ENCODE data around the gene FAM107B. TPM values are rescaled to one million over a fixed set of nuclear protein-coding genes. Genes with fewer than 3 reads are reported as not detected.

Gene FAM107B
- total and polyA plus RNA-seq, 7 donors, result 12.8 to 111 (median 15.0) TPM

DNA sequence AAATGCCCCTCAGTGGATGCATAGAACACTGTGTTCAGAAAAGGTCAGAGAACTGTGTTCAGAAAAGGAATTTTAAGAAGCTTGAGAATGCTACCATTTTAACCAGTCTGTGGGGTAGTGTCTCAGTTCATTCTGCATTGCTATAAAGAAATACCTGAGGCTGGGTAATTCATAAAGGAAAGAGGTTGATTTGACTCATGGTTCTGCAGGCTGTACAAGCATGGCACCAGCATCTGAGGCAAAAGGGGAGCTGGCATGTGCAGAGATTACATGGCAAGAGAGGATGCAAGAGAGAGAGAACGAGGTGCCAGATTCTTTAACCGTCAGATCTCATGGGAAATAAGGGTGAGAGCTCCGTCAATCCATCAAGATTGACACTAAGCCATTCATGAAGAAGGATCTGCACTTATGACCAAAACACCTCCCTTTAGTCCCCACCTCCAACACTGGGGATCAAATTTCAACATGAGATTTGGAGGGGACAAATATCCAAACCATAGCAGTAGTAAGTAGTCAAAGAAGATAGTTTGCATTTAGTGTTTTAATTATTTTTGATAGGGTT, 119.8 kb downstream of the FAM107B start:
- Histone ChIP-seq H3K27ac (no peak overlapping the region), H3K9me3 (no peaks in the 10 kb centered on the region), H3K4me3 (no peak overlapping the region), H3K27me3 (no peaks in the 10 kb centered on the region), H3K4me1 (peaks cover 0 to 40% (median 28%) of the 10 kb centered on the region in 4 donors), H3K36me3 (no peaks in the 10 kb centered on the region)
- TF ChIP-seq EP300 (IDR thresholded peaks at IDR 0.05) (no peak), POLR2AphosphoS5 (IDR thresholded peaks at IDR 0.05) (no peak), POLR2A (IDR thresholded peaks at IDR 0.05) (no peak)
- TF ChIP-seq, protein P1, sequence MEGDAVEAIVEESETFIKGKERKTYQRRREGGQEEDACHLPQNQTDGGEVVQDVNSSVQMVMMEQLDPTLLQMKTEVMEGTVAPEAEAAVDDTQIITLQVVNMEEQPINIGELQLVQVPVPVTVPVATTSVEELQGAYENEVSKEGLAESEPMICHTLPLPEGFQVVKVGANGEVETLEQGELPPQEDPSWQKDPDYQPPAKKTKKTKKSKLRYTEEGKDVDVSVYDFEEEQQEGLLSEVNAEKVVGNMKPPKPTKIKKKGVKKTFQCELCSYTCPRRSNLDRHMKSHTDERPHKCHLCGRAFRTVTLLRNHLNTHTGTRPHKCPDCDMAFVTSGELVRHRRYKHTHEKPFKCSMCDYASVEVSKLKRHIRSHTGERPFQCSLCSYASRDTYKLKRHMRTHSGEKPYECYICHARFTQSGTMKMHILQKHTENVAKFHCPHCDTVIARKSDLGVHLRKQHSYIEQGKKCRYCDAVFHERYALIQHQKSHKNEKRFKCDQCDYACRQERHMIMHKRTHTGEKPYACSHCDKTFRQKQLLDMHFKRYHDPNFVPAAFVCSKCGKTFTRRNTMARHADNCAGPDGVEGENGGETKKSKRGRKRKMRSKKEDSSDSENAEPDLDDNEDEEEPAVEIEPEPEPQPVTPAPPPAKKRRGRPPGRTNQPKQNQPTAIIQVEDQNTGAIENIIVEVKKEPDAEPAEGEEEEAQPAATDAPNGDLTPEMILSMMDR (IDR thresholded peaks at IDR 0.05), result no peak
- DNase-seq, result no peak
- intact Hi-C loops (cut with DNase I), result no loop called here
- 89 to 94% methylated on average over 3 of the region's 3 CpGs for WGBS, 2 donors

DNA sequence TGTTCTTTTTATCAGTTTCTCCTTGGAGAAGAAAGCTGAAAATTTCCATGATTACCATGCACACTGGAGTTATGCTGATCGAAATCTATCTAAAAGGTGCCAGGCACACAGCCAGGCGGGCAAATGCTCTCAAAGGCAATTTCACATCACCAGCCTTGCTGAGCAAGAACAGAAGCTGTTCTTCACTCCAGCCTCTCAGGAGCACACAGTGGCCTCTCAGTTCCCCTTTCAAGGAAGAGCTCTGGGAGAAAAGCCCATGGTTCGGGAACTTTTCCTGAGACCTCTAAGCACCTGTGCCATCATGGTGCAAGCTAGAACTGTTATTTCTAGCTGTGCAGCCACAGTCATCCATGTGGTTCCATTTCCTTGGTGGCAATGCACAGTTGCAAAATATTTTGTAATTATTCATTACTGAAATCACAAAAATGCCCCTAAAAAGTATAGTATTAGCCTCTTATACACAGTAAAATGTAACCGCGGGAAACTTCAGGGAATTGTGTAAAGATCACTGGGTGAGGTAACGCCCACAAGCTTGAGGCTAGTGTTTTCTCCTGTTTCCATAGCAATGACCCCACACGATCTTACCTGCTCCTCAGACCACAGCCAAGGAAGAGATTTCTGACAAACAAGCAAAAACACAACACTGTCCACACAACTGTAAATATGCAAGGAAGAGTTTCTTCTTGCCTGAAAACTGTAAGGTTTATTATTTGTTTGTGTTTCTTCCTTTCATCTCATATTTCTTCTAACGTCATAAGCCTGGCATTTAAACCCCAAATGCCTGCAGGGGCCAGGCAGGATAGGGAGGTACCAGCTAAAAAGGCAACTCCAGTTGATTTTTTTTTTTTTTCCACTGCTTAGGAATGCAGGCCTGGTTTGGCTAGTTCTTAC, 121.2 kb downstream of the FAM107B start:
- Histone ChIP-seq H3K4me3 (no peak overlapping the region), H3K27ac (peak overlapping the region in 3 of 4 donors; percentile 25 to 58 (median 56)), H3K27me3 (no peaks in the 10 kb centered on the region), H3K36me3 (no peaks in the 10 kb centered on the region), H3K9me3 (no peaks in the 10 kb centered on the region), H3K4me1 (peaks cover 0 to 46% (median 35%) of the 10 kb centered on the region in 4 donors)
- intact Hi-C loops (cut with DNase I), result no loop called here
- DNase-seq, result no peak
- no peak for TF ChIP-seq EP300 (IDR thresholded peaks at IDR 0.05)
- 25 to 47% methylated on average over 8 of the region's 8 CpGs for WGBS, 2 donors

DNA sequence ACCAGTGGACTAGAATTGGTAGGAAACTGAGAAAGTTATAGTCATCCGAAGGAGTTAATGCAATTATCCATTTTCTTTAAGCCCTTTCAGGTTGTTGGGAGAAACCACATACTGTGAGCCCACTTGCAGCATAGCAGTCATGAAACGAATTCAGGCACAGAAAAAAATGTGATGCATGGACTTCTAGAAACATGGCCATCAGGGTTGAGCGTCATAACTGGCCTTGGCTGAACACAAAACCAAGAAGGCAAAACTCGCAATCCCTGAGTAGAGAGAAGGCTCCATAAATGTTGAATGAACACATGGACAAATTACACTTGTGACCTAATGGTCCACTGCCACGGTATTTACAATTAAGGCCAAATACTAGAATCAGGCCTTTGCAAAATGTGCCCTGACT, 121.9 kb downstream of the FAM107B start:
- H3K4me1 ChIP-seq, result peaks cover 0 to 53% (median 42%) of the 10 kb centered on the region in 4 donors
- no peak overlapping the region for H3K4me3 ChIP-seq
- H3K27me3 ChIP-seq, result no peaks in the 10 kb centered on the region
- WGBS, 2 donors, result 94 to 96% methylated on average over 5 of the region's 5 CpGs
- intact Hi-C loops (cut with DNase I), result no loop called here
- H3K27ac ChIP-seq, result peak overlapping the region in 3 of 4 donors; percentile 25 to 58 (median 56)
- no peaks in the 10 kb centered on the region for H3K36me3 ChIP-seq
- H3K9me3 ChIP-seq, result no peaks in the 10 kb centered on the region
- DNase-seq, result no peak
- TF ChIP-seq EP300 (IDR thresholded peaks at IDR 0.05) (no peak), POLR2AphosphoS5 (IDR thresholded peaks at IDR 0.05) (no peak), POLR2A (IDR thresholded peaks at IDR 0.05) (no peak)
- TF ChIP-seq, protein P1 (IDR thresholded peaks at IDR 0.05), result no peak

DNA sequence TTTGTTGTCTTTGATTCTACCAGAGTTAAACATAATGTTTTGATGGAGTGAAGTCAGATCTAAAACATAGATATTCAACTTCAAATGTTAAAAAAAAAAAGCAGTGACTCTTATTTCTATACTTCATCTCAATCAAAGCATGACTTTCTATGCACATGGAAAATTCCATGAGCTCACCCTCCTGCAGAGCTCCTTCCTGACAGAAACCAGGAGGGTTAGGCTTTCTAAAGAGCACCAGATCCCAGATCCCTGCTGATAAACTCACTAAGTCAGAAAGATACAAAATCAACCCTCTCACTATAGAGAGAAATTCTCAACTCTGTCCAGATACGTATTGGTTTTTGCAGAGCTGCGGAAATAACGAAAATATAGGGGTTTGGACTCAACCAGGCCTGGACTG, 122.6 kb downstream of the FAM107B start:
- intact Hi-C loops (cut with DNase I), result no loop called here
- Histone ChIP-seq H3K36me3 (no peaks in the 10 kb centered on the region), H3K27me3 (no peaks in the 10 kb centered on the region), H3K27ac (peak overlapping the region in 2 of 4 donors; percentile 15 to 57), H3K4me1 (peaks cover 0 to 57% (median 43%) of the 10 kb centered on the region in 4 donors), H3K4me3 (no peak overlapping the region), H3K9me3 (no peaks in the 10 kb centered on the region)
- TF ChIP-seq, protein P1 (IDR thresholded peaks at IDR 0.05), result no peak
- TF ChIP-seq EP300 (IDR thresholded peaks at IDR 0.05) (peak in 1 of 4 donors; percentile 10), POLR2AphosphoS5 (IDR thresholded peaks at IDR 0.05) (peak in 2 of 4 donors; percentile 21 to 37), POLR2A (IDR thresholded peaks at IDR 0.05) (no peak)
- DNase-seq, result no peak
- 97 to 98% methylated on average over 3 of the region's 3 CpGs for WGBS, 2 donors

DNA sequence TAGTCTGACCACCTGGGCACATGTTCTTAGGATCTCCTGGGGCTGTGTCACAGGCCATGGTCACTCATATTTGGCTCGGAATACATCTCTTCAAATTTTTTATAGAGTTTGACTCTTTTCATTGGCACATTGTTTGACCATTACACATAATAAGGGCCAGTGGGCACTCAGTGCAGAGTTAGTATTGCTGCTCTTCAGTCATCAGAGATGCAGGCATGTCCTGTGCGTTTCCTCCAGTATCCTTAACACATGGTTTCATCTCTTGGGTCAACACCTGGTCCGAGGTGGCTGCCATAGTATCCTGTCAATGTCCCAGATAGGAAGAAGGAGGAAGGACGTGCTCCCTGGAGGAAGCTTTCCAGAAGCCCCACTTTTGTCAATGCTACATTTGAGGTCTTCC, 125.0 kb downstream of the FAM107B start:
- no peak overlapping the region for H3K4me3 ChIP-seq
- 98% methylated on average over 4 of the region's 4 CpGs for WGBS, 2 donors
- DNase-seq, result no peak
- H3K4me1 ChIP-seq, result peaks cover 0 to 51% (median 42%) of the 10 kb centered on the region in 4 donors
- TF ChIP-seq POLR2AphosphoS5 (IDR thresholded peaks at IDR 0.05) (no peak), EP300 (IDR thresholded peaks at IDR 0.05) (no peak), POLR2A (IDR thresholded peaks at IDR 0.05) (no peak)
- TF ChIP-seq, protein P1 (IDR thresholded peaks at IDR 0.05), result no peak
- no peaks in the 10 kb centered on the region for H3K36me3 ChIP-seq
- H3K9me3 ChIP-seq, result no peaks in the 10 kb centered on the region
- intact Hi-C loops (cut with DNase I), result no loop called here
- no peak overlapping the region for H3K27ac ChIP-seq
- H3K27me3 ChIP-seq, result no peaks in the 10 kb centered on the region
